Stromal cell of bone marrow (primary cell): Measurements from ENCODE around the gene TMPRSS7.

Experiments
- DNase-seq: peaks from one replicate; pipeline ENCODE4 v3.0.0-alpha.2; 2012; ENCODE audit warnings: low read depth

Gene TMPRSS7

GRCh38 chr3:112128843-112129727 is 94.5 kb downstream of the TMPRSS7 start:
- no peak for DNase-seq

- no peak for DNase-seq
Observed at GRCh38 chr3:112129925-112130637, 95.5 kb downstream of the TMPRSS7 start.

DNA sequence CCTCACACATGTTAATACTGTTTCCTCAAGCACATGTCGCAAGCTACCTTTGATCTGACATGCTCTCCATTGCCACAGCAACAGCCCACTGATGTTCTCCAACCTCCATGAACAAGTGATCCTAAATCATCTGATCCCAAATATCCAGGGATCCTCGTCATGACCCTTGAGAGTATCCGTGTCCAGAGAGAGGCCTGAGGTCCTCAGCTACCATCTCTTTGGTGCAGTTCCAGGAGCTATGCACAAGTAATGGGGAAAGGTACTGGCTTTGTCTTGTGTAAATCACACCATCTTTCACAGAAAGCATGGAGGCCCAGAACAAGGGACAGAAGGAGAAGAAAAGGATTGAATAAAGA is 96.1 kb downstream of the TMPRSS7 start:
- DNase-seq = no peak
